Measurements from ENCODE around the gene DNAJA1.
A peak's percentile ranks its signal among the peaks of the same experiment; 100 is the strongest.

The DNAJA1 gene

GRCh38 chr9:33029231-33029786 is 4.2 kb downstream of the DNAJA1 start:
- no peak for DNase-seq

DNA sequence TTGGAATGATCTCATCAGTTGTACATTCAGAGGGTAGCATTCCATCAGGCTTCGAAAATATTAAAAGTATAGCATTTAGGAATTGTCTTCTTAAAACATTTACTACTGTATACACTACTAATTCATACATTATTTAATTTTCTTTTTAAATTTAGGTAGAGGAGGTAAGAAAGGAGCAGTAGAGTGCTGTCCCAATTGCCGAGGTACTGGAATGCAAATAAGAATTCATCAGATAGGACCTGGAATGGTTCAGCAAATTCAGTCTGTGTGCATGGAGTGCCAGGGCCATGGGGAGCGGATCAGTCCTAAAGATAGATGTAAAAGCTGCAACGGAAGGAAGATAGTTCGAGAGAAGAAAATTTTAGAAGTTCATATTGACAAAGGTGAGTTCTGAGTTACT is 5.2 kb downstream of the DNAJA1 start:
- DNase-seq, result no peak

DNA sequence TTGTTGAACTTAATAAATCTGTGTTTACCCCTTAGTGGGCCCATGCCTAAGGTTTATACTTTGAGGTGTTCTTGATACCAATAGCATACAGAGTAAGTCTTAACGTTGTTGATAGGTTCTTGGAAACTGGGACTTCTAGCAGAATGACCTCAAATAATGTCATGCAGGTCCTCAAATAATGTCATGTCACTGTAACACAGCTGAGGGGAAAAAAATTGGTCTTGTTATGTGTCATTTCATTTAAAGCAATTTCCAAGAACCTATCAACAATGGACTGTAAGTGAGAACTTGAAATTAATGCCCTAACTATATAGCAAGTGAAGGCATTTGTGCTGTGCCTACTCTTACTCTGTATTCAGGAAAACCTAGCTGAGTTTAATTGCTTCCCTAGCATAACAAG is 7.2 kb downstream of the DNAJA1 start:
- DNase-seq, result no peak

GRCh38 chr9:33032865-33033264 is 7.8 kb downstream of the DNAJA1 start:
- no peak for DNase-seq

DNA sequence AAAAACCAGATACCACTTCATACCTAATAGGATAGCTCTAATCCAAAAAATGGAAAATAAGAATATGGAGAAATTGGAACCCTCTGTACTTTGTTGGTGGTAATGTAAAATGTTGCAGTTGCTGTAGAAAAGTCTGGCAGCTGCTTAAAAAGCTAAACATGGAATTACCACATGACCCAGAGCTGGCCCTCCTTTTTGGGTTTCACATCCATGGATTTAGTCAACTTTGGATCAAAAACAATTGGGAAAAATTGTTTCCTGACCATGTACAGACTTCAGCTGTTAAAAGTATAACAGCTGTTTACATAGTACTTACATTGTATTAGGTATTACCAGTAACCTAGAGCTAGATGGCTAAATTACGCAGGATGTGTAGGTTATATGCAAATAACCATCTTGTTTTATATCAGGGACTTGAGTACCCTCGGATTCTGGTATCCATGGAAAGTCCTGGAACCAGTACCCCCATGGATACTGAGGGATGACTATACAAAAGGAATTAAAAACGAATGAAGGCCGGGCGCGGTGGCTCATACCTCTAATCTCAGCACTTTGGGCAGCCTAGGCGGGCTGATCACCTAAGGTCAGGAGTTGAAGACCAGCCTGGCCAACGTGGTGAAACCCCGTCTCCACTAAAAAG is 15.8 kb downstream of the DNAJA1 start:
- no peak for DNase-seq

DNA sequence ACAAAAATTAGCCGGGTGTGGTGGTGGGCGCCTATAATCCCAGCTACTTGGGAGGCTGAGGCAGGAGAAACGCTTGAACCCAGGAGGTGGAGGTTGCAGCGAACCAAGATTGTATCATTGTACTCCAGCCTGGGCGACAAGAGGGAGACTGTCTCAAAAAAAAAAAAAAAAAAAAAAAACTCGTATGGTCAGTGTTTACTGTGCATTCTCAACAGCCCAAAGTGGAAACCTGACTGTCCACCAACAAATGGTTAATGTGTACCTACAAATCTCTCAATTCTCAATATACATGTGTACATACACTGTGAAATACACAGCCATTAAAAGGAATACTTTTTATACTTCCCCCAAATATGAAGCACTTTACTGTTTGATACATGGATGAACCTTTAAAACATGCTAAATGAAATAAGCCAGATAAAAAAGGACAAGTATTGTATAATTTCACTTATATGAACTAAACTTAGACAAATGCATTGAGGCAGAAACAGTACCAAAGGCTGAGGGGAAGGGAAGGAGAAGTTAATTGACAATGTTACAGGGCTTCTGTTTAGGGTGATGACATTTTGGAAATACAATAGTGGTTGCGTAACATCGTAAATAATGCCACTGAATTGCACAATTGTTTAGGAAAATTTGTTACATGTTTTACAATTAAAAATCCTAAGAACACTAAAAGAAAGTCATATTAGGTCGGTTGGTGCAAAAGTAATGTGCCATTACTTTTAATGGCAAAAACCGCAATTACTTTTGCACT is 16.5 kb downstream of the DNAJA1 start:
- DNase-seq, result no peak

- DNase-seq, result peak; percentile 45
Measured at GRCh38 chr9:33042473-33042872, 17.4 kb downstream of the DNAJA1 start.

DNA sequence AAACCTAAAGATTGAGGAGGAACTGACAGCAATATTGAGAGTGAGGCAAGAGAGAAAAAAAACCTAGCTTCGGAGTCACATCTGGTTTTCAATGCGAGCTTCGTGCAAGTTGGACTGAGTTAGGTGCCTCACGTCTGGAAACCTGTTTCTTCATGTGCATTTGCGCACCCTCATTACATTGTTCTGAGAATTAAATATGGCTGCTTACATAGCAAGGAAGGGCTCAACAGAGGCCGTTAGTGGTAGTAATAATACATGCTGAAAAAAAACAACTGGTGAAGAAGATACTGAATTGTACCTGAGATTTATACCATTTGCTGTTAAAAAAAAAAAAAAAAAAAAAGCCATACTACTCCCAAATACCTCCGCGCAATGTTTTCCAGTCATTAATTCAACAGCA is 18.6 kb downstream of the DNAJA1 start:
- DNase-seq, result no peak

DNA sequence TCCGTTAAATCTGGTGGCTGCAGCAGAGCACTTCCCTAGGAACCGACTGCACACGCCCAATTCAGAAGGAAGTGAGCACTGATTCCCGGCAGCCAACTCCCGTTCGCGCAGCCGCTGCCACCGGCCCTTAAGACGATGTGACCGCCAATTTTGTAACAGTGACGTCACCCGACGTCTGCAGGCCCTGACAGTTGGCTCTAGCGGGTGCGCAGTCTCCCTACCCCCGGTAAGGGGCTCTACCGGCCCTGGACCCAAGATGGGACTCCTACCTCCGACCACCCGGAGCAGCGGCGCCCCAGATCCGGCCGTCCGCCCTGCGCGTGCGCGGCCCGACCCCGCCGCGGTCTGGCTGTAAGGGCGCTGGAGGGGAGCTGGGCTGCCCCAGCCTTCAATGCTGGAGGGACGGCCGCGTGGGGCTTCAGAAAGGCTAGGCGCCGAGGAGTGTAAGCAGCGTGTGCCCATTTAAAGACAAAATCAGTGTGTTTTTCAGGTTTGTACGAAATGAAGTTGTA is 19.1 kb downstream of the DNAJA1 start:
- DNase-seq, result peak; percentile 93

GRCh38 chr9:33044677-33045282 is 19.7 kb downstream of the DNAJA1 start:
- peak; percentile 54 for DNase-seq

DNA sequence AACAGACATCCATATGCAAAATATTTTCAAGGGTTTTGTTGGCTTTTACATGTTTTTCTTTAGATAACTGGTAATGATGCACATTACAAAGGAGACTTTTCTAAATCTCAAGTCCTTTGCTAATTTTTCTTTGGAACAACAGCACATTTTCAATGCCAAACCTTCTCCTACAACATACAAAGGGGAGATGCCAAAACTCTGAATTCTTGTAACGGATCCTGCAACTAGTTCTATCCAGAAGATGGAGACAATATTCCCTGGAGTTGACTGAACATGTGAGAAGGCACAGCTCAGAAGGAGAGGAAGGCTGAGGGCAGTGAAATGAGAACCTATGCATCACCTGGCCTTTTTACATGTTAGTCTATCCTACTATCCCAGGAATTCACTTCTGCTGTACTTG is 21.0 kb downstream of the DNAJA1 start:
- no peak for DNase-seq

- DNase-seq, result no peak
Measured at GRCh38 chr9:33048054-33048465, 23.0 kb downstream of the DNAJA1 start.

DNA sequence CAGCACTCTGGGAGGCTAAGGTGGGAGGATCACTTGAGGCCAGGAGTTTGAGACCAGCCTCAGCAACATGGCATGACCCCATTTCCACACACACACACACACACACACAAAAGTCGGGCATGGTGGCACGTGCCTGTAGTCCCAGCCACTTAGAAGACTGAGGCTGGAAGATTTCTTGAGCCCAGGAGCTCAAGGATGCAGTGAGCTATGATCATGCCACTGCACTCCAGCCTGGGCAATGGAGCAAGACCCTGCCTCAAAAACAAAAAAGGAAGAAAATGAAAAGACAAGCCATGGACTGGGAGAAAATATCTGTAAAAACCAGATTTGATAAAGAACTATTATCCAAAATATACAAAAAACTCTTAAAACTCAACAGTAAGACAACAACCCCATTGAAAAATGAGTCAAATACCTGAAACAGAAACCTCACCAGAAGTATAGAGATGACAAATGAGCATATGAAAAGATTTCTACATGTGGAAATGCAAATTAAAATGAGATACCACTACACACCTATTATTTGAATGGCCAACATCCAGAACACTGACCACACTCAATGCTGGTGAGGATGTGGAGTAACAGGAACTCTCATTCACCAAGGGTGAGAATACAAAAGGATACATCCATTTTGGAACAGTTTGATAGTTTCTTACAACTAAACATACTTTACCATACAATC is 24.7 kb downstream of the DNAJA1 start:
- no peak for DNase-seq

DNA sequence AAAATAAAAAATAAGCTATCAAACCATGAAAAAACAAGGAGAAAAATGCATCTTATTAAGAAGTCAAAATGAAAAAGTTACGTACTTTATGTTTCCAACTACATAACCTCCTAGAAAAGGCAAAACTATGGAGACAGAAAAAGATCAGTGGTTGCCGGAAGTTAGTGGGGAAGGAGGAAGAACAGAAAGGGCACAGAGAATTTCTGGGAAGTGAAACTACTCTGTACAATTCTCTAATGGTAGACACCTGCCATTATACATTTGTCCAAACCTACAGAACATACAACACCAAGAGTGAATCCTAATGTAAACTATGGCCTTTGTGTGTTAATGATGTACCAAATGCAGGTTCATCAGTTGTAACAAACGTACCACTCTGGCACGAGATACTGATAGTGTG is 26.1 kb downstream of the DNAJA1 start:
- DNase-seq, result no peak

GRCh38 chr9:33065157-33066076 is 40.3 kb downstream of the DNAJA1 start:
- no peak for DNase-seq

- DNase-seq, result no peak
Measured at GRCh38 chr9:33068991-33069390, 43.9 kb downstream of the DNAJA1 start.

- peak; percentile 98 for DNase-seq
Measured at GRCh38 chr9:33076046-33077004, 51.3 kb downstream of the DNAJA1 start, which contains the start of gene SMU1. Gene SMU1, minus strand, starts transcription at chr9:33076674. Its CDS starts 66 bp downstream, at chr9:33076608.

DNA sequence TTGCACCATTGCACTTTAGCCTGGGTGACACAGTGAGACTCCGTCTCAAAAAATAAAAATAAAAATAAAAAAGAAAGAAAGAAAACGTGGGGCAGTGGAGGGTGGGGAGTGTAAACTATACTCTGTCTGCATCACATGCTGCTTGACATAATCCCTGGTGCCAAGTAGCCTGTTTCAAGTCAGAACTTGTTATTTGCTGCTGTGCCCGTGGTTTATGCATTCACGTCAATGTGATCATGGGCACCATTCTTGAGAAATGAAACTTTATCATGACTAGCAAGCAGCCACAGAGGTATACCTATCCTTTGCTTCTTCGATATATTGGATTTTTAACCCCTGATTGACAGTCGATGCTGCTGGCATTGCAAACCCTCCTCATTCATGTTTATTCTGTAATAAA is 55.5 kb downstream of the DNAJA1 start:
- no peak for DNase-seq

GRCh38 chr9:33081128-33081851 is 56.2 kb downstream of the DNAJA1 start:
- DNase-seq, result peak; percentile 83

DNA sequence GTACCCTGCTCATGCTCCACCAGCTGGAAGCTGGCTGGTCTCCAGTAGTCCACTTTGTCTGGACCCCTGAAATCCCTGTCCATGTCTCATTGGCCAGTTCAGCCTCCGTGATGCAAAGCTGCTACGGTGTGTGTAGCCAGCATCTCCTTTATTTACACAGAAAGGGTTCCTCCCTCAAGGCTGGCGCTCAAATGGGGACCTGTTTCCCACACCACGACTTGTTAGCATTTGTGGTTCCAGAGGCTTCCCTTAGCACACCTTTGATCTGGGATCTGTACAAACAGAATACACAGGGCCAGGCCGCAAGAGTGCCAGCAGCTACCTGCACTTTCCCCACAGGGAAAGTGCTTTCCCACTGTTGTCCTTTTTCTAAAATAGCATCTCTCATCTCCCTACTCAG is 57.1 kb downstream of the DNAJA1 start:
- no peak for DNase-seq
